HG03432 (cell line): ENCODE data around the gene NCK1.

Experiments used
- ATAC-seq: cut with Tn5 transposase; IDR thresholded peaks from one replicate; pipeline ENCODE4 v1.9.1; 2021; ENCODE audit warnings: mild to moderate bottlenecking, moderate library complexity; ENCODE audit not compliant: unreplicated experiment

NCK1 gene

DNA sequence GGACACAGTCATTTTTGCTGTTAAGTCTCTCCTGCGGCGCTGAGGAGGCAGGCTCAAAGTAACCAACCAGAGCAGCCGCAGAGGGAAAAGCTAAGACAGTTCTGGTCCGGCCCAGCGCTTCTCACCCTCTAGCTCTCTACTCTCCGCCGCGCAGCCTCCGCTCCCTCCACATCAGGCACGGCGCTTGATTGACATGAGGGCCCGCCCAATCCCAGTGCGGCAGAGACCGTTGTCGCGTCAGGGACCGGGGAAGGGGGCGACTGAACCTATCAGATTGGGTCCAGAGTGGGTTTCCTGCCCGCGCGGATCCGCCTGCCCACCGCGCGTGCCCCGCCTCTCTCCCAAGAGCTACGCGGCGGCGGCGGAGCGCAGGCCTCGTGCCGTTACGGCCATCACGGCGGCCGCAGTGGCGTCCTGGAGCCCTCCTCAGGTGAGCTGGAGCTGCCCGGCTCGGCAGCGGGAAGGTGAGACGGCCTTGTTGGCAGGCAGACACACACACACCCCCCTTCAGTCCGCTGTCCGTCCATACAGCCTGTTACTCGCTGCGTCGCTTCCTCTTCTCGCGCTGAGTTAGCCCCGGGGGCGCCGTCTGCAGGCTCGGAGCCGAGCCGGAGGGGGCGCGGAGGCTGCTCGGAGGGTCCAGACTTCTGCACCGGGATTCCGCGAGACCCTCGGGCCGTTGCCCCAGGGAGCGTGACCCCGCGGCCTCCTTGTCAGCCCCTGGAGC is at the start of gene NCK1:
NCK1 (plus strand) TSS at position 319 of the 727 bp plus-strand sequence. CDS start 65,794 bp downstream, outside the sequence.
- peak; percentile 98 for ATAC-seq

DNA sequence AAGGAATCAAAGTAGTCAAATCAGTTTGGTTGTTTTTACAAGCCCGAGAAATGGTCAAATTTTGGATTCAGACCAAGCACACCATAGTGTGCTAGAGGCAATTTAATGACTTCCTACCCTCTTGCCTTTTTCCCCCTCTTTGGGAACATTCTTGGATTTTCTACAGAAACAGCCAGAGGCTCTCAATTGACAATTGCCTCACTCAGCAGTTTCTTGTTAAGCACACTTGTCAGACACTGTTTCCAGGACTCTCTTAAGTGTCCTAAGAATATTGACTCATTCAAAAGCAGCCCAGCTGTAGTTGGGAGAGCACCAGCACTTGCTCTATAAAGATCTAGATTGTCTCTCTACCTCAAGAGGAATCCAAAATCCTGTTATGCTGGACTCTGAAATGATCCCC is 44.6 kb upstream of the NCK1 start:
- ATAC-seq, result no peak

DNA sequence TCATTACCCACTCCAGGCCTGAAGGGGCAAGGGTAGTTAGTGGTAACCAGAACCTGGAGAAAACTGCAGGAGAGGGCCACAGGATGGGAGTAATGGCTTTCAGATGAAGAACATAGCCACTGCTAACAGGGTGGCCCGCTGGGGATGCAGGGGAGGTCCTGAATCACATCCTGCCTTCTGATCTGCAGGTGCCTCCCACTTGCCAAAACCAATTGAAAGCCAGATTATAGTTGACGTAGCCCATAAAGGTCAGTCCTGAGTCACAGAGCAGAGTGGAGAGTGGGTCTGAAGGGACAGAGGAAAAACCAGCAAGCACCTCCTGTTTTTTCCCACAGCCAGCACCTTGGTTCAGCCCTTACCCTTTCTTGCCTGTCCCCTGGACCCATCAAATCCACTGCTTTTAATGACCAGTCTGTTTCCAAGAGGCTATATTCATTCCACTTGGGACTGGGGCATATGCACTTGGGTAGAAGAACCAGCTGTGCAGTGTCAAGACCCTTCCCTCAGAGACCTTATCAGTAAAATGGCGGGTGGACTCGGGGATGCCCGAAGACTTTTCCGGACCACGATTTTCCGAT is 43.7 kb upstream of the NCK1 start:
- ATAC-seq, result no peak

DNA sequence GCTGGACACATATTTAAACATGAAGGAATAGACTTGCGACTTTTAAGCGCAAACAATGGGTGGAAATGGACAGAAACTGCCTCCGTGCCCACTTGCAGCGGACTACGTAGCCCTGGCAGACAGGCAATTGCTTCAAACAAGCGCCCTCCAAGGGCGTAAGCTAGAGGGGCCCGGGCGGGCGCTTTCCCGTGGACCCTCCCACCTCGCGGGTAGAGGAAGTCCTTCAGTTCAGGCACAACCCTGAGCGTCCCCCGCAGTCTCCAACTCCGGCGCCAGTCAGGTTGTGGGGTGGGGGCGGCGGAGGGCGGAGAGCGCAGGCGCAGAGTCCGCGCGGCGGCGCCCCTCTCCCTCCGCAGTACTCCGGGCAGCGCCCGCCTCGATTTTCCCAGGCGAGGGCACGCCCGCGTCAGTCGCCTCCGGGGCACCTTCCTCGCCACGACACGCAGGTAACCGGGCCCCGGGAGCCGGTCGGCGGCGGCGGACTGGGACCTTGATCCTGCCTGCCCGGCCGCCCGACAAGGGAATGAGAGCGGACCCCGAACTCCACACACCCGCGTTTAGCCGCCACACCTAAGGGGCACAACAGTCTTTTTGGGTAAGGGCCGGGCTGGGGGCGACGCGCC is 43.1 kb upstream of the NCK1 start, which contains the start of gene SLC35G2:
SLC35G2 (plus strand) TSS at position 358 of the 623 bp plus-strand sequence. CDS start 35,335 bp downstream, outside the sequence.
- peak; percentile 49 for ATAC-seq

DNA sequence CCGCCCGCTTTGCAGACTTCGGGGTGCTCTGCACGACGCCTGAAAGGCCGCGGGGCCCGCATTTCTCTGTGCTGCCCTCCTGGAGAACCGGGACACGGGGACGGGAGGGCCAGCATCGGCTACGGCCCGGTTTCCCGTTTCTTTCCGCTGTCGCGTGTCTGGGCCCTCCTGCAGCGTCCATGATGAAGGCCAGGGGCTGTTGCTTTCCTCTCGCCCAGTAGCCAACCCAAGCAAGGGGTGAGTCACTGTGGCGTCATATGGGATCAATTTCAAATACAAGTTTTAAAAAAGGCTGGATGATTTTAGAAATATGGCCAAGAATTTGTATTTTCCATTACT is 42.6 kb upstream of the NCK1 start:
- peak; percentile 35 for ATAC-seq

DNA sequence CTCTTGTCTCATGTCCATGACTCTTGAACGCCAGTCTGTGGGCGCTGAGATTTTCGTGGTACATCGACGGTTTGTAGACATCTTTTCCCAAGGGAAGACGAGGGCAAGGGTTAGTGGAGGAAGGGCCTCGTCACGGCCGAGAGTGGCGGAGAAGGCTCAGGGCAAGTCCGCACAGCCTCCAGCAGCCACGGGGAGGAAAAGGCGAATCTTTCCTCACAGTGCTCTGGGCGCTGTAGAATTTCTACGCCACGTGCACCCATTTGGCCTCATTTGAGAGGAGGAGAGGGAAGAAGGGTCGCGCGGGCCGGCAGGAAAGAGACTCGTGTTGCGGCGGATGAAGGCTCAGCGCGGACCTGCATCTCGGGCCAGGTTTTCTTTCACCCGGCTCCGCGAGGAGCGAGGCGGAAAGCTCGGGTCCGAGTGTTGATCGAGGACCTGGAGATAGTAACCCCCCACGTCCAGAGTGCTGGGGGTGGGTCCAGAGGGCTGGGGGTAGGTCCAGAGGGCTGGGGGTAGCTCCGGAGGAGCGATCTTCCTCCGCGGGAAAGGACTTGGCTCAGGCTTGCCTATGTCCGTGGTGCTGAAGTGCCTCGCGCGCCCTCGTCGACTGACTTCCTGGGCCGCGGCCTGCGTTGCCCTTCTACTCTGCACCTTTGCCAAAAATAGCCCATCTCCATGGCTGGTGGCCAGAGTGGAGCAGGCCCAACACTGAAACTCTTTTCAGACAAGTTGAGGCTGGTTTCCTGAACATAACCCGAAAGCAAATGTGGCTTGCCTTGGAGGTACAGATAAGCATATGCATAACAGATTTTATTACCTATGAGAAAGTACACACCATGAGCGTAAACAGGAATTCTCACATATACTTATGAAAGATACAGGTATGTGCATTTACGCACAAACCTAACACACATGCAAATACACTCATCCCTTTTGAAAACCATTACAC is 42.0 kb upstream of the NCK1 start:
- peak; percentile 65 for ATAC-seq

DNA sequence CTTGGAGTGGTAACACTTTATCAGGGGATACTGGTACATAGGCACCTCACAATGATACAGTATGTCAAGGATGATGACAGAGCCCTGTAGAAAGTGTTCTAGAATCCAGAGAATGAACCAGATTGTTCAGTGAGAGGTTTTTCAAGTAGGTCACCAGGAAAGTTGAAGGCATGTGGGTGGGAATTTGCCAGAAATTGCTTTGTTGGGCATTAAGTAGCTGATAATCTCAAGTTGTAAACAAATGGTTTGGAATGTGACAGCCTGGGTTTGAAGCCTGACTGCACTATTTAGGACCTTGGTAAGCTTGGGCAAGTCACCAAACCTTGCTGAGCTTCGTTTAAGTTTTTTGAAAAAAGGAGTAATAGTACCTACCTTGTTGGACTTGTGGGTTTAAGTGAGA is 30.5 kb upstream of the NCK1 start:
- ATAC-seq, result no peak

DNA sequence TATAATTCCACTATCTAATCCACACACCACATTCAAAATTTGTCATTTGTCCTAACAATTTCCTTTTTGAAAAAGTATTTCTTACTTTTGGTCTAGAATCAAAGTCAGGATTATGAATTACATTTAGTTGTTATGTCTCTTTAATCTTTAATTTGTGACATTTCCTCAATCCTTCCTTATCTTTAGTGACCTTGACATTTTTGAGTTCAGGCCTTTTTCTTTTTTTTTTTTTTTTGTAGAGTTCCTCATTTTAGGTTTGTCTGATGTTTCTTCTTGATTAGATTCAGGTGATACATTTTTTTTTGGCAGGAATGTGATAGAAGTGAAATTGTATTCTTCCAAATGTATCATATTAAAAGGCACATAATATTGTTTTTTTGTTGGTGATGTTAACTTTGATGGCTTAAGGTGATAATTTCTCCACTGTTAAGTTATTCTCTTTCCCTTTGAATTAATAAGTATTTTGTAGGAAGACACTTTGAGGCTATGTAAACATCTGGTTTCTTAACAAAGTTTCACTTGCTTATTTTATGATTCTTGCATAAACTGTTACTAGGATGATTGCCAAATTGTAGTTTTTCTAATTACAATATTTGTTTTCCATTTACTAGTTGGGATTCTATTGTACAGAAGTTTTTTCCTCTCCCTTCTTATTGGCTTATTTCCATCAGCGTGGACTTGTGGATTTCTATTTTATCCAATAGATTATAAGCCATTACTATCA is 26.8 kb upstream of the NCK1 start:
- ATAC-seq, result no peak

DNA sequence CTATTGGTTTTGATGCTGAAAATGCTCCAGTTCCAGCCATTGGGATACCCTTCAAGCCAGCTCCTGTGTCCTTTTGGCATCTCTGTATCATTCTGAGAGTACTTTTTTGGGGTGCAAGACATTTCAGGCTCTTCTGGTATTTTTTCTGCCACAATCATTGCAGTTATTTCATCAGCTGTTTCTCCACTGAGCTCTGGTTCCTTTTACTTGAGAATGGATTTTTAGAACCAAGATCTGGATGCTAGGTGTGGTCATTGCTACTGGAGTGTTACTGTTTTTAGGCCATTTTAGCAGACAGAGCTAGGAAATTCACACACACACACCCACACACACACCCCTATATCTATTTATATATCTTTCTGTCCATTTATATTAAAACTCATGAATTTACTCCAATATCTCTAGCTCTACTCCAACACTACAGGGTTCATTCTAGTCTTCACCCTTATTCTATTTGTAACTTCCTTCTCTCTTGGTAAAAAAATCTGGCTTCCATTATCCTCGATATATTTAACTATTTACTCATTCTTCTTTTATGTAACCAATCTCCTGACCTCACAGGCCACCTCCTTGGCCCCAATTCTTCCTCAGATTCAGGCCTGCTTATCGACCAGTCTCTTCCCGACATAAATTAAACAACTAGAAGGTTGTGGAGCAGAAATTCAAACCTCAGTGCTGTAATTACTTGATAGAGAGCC is 26.0 kb upstream of the NCK1 start:
- no peak for ATAC-seq

DNA sequence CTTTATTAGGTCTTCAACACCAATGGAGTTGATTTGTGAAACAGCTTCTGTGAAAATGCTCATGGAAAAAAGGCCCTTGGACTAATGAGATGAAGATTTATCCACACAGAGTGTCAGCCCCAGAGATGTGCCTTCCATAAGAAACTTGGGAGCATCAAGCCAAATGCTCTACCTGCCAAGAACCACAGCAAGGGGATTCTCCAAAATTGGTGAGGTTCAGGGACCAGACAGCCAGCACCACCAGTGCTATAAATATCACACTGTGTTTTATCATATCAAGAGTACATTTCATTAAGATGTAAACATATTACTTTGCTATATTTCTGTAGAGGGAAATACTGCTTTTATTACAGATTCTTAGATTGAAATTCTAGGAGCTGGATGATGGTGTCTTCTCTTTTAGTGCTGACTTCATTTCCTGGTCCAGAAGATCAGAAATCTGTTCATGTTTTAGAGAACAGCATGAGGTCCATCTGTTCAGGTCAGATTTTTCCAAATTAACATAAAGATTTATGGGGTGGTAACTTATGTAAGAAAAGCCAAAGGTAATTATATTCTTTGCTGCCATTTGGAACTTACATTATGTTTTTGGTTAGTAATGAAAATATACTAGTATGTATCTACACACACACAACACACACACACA is 25.4 kb upstream of the NCK1 start:
- no peak for ATAC-seq

DNA sequence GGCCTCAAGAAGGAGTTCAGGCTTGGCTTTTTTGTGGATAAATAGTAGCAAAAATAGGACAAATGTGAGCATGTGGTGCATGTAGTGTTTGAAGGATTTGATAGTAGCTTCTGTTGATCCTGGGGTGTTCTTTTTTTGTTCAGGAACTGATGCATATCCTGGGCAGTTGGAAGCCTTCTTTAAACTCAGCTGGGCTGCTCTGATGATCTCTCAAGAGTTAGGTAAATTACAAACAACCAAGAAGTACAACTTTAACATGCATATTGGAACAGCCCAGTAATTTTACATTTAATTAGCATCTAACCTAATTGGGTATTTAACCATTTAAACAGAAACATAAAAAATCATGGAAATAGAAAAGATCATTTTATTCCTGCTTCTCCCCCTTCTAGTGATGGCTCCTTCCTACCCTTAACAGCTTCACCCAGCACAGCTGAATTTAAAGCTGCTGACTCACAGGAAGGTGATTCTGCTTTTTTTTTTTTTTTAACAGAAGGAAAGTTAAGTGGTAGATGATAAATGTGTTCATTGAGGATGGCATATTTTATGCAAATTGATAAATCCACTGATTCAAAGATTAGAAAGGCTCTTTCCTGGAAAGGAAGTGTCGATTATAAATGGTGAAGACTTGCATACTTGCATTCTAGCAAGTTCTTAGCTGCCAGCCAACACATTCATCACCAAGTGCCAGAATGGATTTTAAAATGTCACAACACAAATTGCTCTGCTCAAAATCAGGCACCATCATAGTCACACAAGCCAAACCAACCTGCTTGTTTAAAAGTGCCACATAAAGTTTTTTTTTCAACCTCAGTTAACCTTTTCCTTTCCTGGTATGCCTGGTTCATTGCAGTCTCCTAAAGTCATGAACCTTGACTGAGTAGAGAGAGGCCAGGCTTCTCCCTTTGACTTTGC is 23.1 kb upstream of the NCK1 start:
- no peak for ATAC-seq

DNA sequence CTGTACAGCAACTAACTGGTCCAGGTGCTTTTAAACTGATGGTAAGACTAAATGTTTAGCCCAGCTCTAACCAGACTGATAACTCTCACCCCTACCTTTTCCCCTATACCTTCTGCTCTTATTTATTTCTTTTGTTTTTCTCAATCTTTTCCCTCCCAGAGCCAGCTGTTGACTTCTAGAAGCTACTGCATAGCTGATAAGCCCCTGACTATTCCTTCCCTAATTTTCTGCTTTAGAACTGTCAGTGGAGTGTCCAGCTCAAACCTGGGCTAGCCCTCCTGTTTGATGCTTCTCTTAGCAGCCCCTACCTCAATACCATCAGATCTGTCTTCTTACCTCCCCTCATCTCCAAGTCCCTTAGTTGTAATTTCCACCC is 22.5 kb upstream of the NCK1 start:
- ATAC-seq, result no peak

DNA sequence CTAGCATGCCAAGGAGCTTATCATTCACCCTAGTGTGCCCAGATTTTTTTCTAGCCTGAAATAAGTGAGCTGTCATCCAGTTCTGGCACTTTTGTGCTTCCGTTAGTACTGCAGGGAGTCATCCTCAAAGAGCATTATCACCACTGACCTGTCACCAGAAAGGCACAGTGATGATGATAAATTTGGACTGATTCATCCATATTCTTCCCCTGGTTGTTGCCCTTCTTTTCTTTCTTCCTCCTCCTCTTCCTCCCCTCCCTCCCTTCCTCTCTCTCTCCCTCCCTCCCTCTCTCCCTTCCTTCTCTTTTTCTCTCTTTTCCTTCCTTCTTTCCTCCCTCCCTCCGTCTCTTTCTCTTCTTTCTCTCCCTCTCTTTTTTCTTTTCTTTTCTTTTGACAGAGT is 21.8 kb upstream of the NCK1 start:
- no peak for ATAC-seq

DNA sequence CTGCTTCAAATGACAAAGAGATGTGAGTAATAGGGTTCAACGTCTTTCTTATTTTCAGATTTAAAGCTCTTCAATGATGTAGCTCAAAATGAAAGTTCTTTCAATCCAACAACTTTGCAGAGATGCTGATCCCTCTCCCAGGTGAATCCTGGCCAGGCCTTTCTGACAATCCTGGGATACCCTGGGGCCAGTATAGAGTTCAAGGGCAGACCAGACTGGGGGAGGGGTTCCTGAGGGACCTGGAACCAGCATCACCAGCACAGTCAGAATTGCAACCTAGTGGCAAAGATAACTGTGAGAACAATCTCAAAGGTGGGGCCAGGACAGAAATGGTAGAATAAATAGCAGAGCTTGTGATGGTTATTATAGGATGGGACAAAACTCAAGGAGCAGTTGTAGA is 19.7 kb upstream of the NCK1 start:
- no peak for ATAC-seq

DNA sequence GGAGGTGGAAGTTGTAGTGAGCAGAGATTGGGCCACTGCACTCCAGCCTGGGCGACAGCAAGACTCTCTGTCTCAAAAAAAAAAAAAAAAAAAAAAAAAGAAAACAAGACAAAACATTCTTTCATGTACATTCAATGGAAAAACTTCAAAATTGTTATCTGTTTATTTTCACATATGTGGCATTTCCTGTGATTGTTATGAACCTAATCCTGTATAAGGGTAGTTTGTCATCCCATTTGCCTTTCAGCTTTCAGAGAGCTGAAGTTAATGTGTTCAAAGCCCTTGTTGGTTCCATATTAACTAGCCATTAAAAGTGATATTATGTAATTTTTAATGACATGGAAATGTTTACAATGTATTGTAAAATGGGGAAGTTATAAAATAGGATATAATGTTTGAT is 17.3 kb upstream of the NCK1 start:
- no peak for ATAC-seq

DNA sequence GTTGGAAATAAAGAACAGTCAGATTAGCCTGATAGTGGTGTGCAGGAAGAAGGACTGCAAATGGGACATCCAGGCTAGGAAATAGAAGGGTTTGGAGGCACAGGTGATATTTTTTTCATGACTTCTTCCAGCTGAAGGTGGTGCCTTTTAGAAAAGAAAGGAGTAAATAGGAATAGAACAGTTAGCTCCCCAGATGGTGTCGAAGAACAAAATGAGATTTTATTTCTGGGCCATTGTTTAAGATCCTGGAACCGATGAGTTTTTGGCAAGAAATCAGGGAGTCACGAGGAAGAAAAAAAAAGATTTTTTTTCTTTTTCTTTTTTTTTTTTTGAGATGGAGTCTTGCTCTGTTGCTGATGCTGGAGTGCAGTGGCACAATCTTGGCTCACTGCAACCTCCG is 9.8 kb upstream of the NCK1 start:
- ATAC-seq, result no peak

DNA sequence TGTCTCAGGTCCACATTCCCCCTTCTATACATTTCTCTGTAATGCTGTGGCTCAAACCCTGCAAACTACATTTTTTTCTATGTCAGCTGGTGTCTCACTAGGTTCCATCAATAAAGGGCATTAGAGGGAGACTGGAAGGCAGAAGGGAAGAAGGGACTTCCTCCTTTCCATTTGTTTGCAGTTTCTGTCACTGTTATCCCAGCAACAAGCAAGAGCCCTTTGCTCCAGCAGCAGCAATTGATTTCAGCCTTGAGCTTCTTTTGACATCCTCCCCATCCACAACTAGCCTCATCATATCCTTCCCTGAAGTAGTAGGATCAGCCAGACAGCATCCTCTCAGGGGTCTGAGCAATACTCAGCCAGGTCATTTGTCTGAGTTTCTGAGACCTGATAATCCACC is 5.3 kb upstream of the NCK1 start:
- ATAC-seq, result no peak

DNA sequence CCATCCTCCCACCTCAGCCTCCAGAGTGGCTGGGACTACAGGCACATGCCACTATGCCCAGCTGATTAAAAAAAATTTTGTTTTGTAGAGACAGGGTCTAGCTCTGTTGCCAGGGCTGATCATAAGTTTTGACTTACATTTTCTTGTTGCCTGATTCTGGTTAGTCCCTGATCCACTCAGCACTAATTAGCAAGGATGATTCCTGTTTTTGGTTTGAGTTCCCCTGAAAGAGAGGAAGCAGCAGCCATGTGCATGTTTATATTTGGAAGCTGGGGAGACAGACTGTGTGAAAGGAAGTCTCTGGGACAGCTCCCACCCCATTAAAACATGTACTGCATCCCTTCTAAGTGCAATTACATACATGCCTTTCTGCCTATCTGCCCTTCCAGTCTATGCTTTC is 3.6 kb upstream of the NCK1 start:
- ATAC-seq, result no peak

DNA sequence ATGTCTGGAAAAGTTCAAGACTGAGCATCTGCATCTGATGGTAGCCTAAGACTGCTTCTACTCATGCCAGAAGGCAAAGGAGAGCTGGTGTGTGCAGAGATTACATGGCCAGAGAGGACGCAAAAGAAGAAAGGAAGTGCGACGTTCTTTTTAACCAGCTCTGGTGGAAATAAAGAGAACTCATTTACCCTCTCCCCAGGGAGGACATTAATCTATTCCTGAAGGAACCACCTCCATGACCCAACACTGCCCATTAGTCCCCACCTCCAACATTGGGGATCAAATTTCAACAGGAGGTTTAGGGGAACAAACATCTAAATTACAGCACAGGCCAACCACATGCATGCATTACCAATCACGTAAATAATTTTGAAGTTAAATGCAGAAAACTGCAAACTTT is 1.5 kb upstream of the NCK1 start:
- ATAC-seq, result no peak
